ENCODE measurements around the gene SLC4A5. TPM values are rescaled to one million over a fixed set of nuclear protein-coding genes. Genes with fewer than 3 reads are reported as not detected.

The SLC4A5 gene
- total RNA-seq, 2 experiments from 2014 or later = 1.2 to 1.6 TPM

- ChIA-PET POLR2A (interaction anchor here (0.6 kb wide), 1 partner anchor 149 kb away, joined by 3 read pairs; no protein-coding TSS in a partner anchor), CTCF (interaction anchor here (3.4 kb wide), 1 partner anchor 44 kb away, joined by 13 read pairs; no protein-coding TSS in a partner anchor)
These were observed 52.6 kb downstream of the SLC4A5 start for GRCh38 chr2:74290466-74291217.

DNA sequence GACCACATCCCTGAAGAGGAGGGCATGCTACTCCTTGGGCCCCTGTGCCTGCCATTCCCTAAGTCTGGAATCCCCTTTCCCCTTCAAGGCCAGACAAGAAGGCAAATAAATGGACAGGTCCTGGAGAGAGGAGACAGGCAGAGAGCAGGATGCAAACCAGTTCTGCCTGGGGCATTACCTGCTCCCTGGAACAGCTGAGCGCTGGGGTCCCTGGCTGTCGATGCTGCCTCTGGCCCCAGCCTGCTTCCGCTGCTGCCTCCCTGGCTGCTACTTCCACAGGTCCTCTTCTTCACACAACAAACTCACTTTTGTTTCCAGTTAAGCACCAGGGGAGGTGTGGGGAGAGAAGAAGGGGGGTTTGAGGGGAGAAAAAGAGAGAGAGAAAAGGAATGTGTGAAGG lies 53.1 kb downstream of the SLC4A5 start:
- ChIA-PET POLR2A (no interaction called here), CTCF (interaction anchor here (3.4 kb wide), 1 partner anchor 44 kb away, joined by 13 read pairs; no protein-coding TSS in a partner anchor)

DNA sequence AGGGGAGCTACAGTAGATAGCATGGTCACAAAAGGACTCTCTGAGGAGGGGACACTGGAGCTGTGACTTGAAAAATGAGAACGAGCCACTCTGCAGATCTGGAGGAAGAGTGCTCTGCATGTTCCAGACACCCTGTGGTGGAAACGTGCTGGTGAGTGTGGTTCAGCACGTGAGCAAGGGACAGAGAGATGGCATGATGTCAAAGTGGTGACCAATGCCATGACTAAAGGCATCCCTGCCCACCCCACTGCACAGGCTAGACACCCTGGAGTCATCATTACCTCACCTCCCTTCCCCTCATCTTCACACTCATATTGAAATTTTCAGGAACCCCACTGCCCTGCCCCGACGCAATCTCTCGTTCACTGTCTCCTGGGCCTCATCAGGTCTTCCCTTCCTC lies 56.5 kb downstream of the SLC4A5 start:
- CTCF ChIA-PET = interaction anchor here (1.3 kb wide), 1 partner anchor 49 kb away, joined by 5 read pairs; no protein-coding TSS in a partner anchor
- POLR2A ChIA-PET = no interaction called here

- ChIA-PET POLR2A (no interaction called here), CTCF (interaction anchor here (0.7 kb wide), 1 partner anchor 110 kb away, joined by 3 read pairs; no protein-coding TSS in a partner anchor)
These were observed 61.9 kb downstream of the SLC4A5 start for GRCh38 chr2:74281141-74281975.

DNA sequence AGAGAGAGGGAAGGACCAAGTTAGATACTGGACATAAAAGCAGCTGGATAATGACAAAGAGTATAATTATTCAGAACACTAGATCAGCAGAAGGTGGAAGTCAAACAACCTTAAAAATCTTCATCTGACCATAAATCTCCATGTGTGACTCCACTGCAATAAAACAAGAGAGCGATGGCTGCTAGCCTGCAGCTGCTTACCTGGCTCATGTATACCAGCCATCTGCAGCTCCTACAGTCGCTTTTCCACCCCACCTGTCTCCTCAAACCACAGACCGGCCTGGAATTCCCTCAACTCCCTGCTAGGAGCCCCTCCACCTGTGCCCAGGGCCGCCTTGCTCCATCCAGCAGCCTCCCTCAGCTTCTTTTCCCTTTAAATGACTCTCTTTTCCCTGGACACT lies 64.5 kb downstream of the SLC4A5 start:
- ChIA-PET CTCF (interaction anchor here (1.4 kb wide), 1 partner anchor 57 kb away, joined by 3 read pairs; no protein-coding TSS in a partner anchor), POLR2A (no interaction called here)

- ChIA-PET POLR2A (no interaction called here), CTCF (interaction anchor here (1.4 kb wide), 1 partner anchor 57 kb away, joined by 3 read pairs; no protein-coding TSS in a partner anchor)
These were observed 65.0 kb downstream of the SLC4A5 start for GRCh38 chr2:74278176-74278575.

- CTCF ChIA-PET = interaction anchor here (1.4 kb wide), 1 partner anchor 60 kb away, joined by 3 read pairs; no protein-coding TSS in a partner anchor
- POLR2A ChIA-PET = no interaction called here
These were observed 68.0 kb downstream of the SLC4A5 start for GRCh38 chr2:74275228-74275627.

DNA sequence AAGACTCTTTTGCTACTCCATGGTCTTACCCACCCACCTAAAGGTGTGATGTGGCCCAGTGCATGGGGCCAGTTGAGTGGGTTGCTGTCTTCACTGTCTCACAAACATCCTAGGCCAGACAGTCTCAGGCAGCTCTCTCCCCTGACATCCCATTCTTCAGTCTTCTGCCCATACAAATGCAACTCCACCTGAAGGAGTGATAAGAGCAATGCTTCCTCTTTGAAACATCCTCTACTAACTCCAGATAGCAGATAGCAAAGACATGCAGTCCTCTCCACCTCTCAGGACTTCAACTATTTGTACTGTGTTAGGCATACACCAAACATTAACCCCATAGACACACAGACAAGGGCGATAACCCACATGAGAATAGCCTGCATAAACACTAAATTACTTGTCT lies 73.5 kb downstream of the SLC4A5 start:
- CTCF ChIA-PET = no interaction called here
- POLR2A ChIA-PET = no interaction called here

DNA sequence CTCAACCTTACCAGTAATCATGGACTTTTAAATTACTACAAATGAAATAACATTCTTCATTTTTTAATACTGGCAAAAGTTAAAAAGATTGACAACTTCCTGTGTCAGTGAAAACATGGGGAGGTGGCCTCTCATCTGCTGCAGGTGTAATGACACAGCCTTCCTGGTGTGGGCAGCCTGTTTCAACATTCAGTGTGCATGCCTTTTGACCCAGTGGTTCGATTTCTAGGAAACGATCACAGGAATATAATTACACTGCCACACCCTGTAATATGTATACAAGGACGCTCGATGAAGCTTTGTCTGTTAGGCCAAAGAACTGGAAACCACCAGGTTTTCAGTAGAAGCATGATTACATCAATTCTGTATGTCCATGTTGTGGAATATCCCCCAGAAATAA lies 76.1 kb downstream of the SLC4A5 start:
- ChIA-PET POLR2A (no interaction called here), CTCF (interaction anchor here (0.9 to 1.5 kb wide), 2 partner anchors 17 to 38 kb away, joined by 3 to 4 read pairs; no protein-coding TSS in a partner anchor)

- POLR2A ChIA-PET = no interaction called here
- CTCF ChIA-PET = no interaction called here
These were observed 78.9 kb downstream of the SLC4A5 start for GRCh38 chr2:74264281-74264680.

DNA sequence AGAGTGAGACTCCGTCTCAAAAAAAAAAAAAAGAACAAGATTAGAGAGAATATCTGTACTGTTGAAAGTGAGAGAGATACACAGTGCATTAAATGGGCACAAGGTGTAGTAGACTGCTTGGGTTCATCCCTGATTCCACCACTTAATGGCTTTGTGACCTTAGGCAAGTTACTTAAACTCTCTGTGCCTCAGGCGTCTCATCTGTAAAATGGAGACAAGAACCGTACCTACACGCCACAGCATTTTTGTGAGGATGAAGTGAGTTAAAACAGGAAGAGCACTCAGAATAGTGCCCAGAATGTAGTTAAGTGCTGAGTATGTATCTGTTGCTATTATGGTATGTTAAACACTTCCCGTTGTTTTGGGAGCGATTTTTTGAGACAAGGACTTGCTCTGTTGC lies 80.5 kb downstream of the SLC4A5 start:
- ChIA-PET POLR2A (no interaction called here), CTCF (interaction anchor here (0.7 to 1.1 kb wide), 2 partner anchors 72 to 176 kb away, joined by 3 read pairs; no protein-coding TSS in a partner anchor)

GRCh38 chr2:74261204-74261864 lies 81.9 kb downstream of the SLC4A5 start:
- CTCF ChIA-PET = interaction anchor here (1.8 kb wide), 1 partner anchor 74 kb away, joined by 5 read pairs; no protein-coding TSS in a partner anchor
- POLR2A ChIA-PET = no interaction called here

DNA sequence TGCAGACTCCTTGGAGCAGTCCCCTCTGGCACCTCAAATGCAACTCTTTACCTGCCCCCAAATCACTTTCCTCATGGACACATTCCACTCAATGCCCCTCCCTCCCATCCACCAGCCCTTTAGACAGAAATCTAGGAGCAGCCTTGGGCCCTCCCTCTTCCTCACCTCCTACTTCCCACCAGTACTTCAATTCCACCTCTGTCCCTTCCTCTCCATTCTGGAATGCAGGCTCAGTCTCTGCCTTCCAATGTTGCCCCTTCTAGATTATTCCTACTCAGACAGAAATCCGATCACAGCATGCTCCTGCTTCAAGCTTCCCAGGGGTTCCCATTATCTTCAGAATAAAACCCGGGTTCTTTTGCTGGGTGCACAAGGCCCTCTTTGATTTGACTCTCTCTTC lies 82.7 kb downstream of the SLC4A5 start:
- POLR2A ChIA-PET = no interaction called here
- CTCF ChIA-PET = interaction anchor here (1.8 kb wide), 1 partner anchor 75 kb away, joined by 5 read pairs; no protein-coding TSS in a partner anchor

GRCh38 chr2:74259733-74260132 lies 83.5 kb downstream of the SLC4A5 start:
- ChIA-PET CTCF (interaction anchor here (2.2 kb wide), 1 partner anchor 10 kb away, joined by 7 read pairs; no protein-coding TSS in a partner anchor), POLR2A (no interaction called here)

DNA sequence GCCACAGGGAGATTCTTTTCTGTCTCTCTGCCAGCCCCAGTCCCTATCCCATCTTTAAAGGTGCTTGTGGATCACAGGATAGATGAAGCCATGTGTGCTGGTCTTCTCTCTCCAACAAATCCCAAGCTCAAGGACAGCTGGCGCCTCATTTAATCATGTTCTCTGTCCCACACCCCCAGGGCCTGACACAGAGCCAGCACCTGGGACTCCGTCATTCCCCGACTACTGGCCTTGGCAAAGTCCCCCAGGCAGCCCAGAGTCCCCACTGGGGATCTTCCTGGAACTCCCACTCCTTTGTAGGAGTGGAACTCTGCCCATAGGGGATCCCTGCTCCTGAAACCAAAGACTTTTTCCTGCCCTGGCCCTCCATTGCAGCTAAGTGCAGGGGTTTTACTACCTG lies 84.0 kb downstream of the SLC4A5 start:
- ChIA-PET POLR2A (no interaction called here), CTCF (interaction anchor here (2.2 kb wide), 1 partner anchor 10 kb away, joined by 7 read pairs; no protein-coding TSS in a partner anchor)

DNA sequence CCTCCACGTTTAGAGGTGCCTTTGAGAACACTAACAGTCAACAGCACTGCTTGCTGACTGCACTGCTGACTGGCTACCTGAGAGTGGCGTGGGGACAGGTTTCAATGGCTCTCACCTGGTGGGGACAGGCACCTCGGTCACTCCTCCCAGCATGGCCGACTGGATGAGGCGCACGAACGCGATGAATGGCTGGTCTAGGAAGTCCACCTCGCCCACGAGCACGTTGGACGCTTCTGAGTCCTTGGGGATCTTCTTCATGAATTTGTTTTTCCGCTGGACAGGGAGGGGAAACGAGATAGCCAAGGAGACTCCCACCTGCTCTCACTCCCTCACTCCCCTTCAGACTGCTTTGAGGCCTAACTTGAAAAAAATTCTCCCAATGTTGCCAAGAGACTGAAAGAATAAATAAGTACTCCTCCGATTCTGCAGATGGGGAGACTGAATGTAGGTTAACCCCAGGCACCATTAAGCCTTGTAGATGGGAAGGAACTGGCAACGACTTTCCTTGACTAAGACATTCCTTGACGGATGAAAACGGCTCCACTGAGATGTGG lies 87.5 kb downstream of the SLC4A5 start:
- POLR2A ChIA-PET = no interaction called here

GRCh38 chr2:74253971-74254310 lies 89.3 kb downstream of the SLC4A5 start:
- POLR2A ChIA-PET = no interaction called here
- CTCF ChIA-PET = no interaction called here

More for the DNA sequence above, 87.5 kb downstream of the SLC4A5 start:
- CTCF ChIA-PET = interaction anchor here (1.8 kb wide), 1 partner anchor 80 kb away, joined by 6 read pairs; no protein-coding TSS in a partner anchor

DNA sequence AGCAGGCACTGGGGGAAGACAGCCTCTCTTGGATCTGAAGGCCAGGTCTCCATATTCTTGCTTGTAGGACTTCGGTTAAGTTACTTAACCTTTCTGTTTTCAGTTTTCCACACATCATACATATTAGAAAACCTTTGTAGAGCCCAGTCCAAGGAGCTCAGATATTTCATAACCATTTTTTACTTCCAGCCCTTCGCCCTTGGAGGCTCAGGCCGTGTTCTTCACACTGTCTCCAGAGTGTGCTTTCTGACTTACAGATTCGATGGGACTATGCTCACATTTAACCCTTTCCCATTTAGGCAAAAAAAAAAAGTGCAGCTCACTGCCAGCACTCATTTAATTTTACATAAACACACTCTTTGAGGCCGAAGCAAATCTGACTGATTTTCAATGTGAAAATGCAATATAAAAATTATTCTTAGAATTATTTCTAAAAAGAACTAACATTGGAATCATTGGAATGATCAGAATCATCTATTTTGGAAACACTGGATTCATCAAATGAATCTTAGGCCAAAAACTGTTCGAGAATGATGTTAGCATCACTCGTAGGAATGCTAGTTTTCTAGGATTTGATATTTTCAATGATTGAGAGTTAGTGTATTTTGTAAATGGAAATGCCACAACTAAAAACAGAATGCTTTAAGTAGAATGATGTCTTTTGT lies 89.8 kb downstream of the SLC4A5 start:
- POLR2A ChIA-PET = no interaction called here
- CTCF ChIA-PET = interaction anchor here (0.9 kb wide), 1 partner anchor 81 kb away, joined by 3 read pairs; no protein-coding TSS in a partner anchor

GRCh38 chr2:74252862-74253261 lies 90.4 kb downstream of the SLC4A5 start:
- POLR2A ChIA-PET = no interaction called here
- CTCF ChIA-PET = interaction anchor here (0.9 kb wide), 1 partner anchor 82 kb away, joined by 3 read pairs; no protein-coding TSS in a partner anchor
